Activated CD4-positive, alpha-beta T cell treated with anti-CD3 and anti-CD28 coated beads for 36 hours (primary cell): ENCODE results near the gene ATPAF1. TPM values are rescaled to one million over a fixed set of nuclear protein-coding genes. Genes with fewer than 3 reads are reported as not detected.

Experiments
- ATAC-seq: fragments of 200-7000 bp; cut with Tn5 transposase; one replicate; pipeline ENCODE4 v1.10.0; 2021; ENCODE audit warnings: mild to moderate bottlenecking, moderate library complexity
- CTCF ChIA-PET: fragments of 350-600 bp; sonication (Branson Sonifier 250); formaldehyde crosslinking; loops from one replicate; lab custom pipeline; 2021; ENCODE audit warnings: antibody characterized with exemption; lab: Charles Lee
- POLR2A ChIA-PET: fragments of 350-600 bp; sonication (Branson Sonifier 250); formaldehyde crosslinking; loops from one replicate; lab custom pipeline; 2021; ENCODE audit warnings: antibody characterized with exemption, inconsistent platforms; lab: Charles Lee
- DNase-seq: peaks from one replicate; pipeline ENCODE4 v3.0.0-alpha.2; 2020
- H3K27ac Mint-ChIP-seq: one replicate; pipeline ENCODE4 v1.8.0; 2021; ENCODE audit warnings: mixed read lengths
- H3K27me3 Mint-ChIP-seq: one replicate; pipeline ENCODE4 v1.8.0; 2021; ENCODE audit warnings: mixed read lengths
- H3K36me3 Mint-ChIP-seq: one replicate; pipeline ENCODE4 v1.8.0; 2021; ENCODE audit warnings: low read depth, mixed read lengths
- H3K4me1 Mint-ChIP-seq: one replicate; pipeline ENCODE4 v1.8.0; 2021; ENCODE audit warnings: mixed read lengths
- H3K4me3 Mint-ChIP-seq: one replicate; pipeline ENCODE4 v1.8.0; 2021; ENCODE audit warnings: mild to moderate bottlenecking, moderate library complexity, mixed read lengths
- H3K9me3 Mint-ChIP-seq: one replicate; pipeline ENCODE4 v1.8.0; 2021; ENCODE audit warnings: low read depth, mixed read lengths
- intact Hi-C, 2 experiments: fragments of 100-400 bp; cut with DNase I in 1 of 2; cut with micrococcal nuclease in 1 of 2; formaldehyde crosslinking; loops; one replicate each; pipeline versions ENCODE4 v1.14.2 to v1.15.1; 2022 to 2024; cut with DNase I, micrococcal nuclease
- total RNA-seq, 2 experiments: library from RNA; stranded (reverse); gene quantifications; one replicate each; pipeline ENCODE4 v1.2.3, GENCODE V29; 2021

Gene ATPAF1
- total RNA-seq, 2 experiments from 2014 or later, result 46.1 to 48.5 TPM

DNA sequence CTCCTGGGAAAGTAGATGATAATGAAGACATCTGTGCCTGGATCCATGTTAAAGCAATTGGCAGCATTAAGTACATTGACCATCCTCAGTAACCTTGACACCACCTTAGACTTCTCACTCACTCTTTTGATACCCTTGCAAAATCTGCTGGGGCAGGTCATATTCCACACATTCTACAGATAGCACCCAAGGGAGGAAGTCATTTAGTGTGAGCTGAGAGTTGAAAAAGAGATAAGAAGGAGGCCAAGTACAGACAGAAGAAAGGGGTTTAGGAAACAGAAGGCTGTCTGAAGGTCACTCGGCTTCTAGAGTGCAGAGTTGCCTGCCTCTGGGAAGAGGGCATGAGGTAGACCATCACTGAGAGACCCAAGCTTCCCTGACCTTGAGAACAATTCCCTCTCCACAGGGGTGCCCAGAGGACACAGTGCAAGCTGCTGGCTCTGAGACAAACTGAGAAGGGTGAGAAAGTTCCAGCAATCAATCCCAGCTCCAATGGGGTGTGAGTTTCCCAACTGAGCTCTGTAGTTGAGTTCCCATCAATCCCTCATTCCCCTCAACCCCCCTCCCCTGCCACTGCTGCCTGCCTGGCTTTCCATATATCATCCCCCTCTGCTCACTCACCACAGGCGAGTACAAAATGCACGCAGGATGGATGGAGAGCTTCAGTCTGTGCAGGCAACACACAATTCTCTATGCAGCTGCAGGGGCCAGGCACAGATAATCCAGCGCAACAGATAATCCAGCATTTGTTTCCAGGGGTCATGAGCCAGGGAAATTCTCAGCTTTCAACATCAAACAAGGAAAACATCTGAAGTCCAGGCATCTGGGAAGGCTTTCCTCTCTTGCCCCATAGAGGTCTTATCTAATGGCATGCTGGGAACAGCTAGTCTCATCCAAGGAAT, 44.2 kb downstream of the ATPAF1 start:
- no peak for DNase-seq
- CTCF ChIA-PET, result interaction anchor here (0.6 to 1.4 kb wide), 4 partner anchors 96 to 548 kb away, joined by 3 read pairs; no protein-coding TSS in a partner anchor

DNA sequence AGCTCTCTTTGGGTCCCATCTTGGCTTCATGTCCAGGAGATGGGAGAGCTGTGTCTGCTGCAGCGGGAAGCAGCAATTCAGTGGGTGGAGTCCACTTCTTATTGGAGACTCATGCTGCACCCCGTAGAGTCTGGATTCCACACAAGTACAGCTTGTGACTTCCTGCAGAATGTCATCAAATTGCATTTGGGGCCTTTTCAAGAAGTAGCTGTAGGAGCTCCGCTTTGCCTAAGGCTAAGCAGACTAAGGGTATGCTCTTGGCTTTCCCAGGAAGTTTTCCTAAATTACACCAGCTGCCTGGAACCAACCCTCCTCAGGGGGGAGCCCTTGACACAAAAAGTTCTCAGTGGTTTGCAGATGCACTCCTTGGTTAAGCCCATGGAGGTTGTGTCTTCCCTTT, 45.8 kb downstream of the ATPAF1 start:
- Mint-ChIP-seq H3K27me3 (no peaks in the 10 kb centered on the region), H3K9me3 (no peaks in the 10 kb centered on the region), H3K36me3 (no peaks in the 10 kb centered on the region), H3K4me3 (no peak overlapping the region), H3K27ac (no peak overlapping the region), H3K4me1 (peaks cover 1% of the 10 kb centered on the region)
- POLR2A ChIA-PET, result no interaction called here
- intact Hi-C loops, result no loop called here
- ATAC-seq (no peak), DNase-seq (peak; percentile 40)
- CTCF ChIA-PET, result interaction anchor here (0.6 to 1.4 kb wide), 2 partner anchors 9 to 103 kb away, joined by 3 to 5 read pairs; no protein-coding TSS in a partner anchor

More for the DNA sequence above, 44.2 kb downstream of the ATPAF1 start:
- ATAC-seq, result no peak
- H3K9me3 Mint-ChIP-seq, result no peaks in the 10 kb centered on the region
- intact Hi-C loops, result no loop called here
- H3K27ac Mint-ChIP-seq, result no peak overlapping the region
- H3K4me1 Mint-ChIP-seq, result no peaks in the 10 kb centered on the region
- no peaks in the 10 kb centered on the region for H3K36me3 Mint-ChIP-seq
- no peaks in the 10 kb centered on the region for H3K27me3 Mint-ChIP-seq
- POLR2A ChIA-PET, result interaction anchor here (1.5 kb wide), 1 partner anchor 20 kb away, joined by 3 read pairs; the partner anchor contains the start of gene MKNK1
- H3K4me3 Mint-ChIP-seq, result no peak overlapping the region

DNA sequence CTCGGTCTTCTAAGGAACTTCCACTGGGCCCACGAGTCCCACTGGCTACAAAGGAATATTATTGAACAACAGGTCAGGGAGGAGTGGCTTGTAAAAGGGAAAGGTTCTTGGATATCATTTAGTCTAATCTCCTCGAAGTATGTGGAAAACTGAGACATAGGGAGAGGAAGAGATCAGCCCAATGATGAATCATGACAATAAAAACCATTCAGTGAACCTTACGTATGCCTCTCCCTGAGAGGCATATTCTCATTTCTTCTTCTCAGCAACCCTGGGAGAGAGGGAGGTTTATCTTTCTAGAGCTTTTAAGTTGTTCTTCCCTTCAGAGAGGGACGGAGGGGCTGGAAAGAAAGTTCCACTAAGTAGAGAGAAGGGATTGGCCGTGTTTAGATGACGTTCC, 46.2 kb downstream of the ATPAF1 start:
- POLR2A ChIA-PET, result no interaction called here
- ATAC-seq (no peak), DNase-seq (no peak)
- H3K36me3 Mint-ChIP-seq, result no peaks in the 10 kb centered on the region
- H3K4me1 Mint-ChIP-seq, result peaks cover 5% of the 10 kb centered on the region
- H3K9me3 Mint-ChIP-seq, result no peaks in the 10 kb centered on the region
- H3K4me3 Mint-ChIP-seq, result no peak overlapping the region
- no peak overlapping the region for H3K27ac Mint-ChIP-seq
- CTCF ChIA-PET, result interaction anchor here (0.6 to 1.4 kb wide), 2 partner anchors 8 to 103 kb away, joined by 3 to 5 read pairs; no protein-coding TSS in a partner anchor
- H3K27me3 Mint-ChIP-seq, result no peaks in the 10 kb centered on the region
- intact Hi-C loops, result no loop called here

DNA sequence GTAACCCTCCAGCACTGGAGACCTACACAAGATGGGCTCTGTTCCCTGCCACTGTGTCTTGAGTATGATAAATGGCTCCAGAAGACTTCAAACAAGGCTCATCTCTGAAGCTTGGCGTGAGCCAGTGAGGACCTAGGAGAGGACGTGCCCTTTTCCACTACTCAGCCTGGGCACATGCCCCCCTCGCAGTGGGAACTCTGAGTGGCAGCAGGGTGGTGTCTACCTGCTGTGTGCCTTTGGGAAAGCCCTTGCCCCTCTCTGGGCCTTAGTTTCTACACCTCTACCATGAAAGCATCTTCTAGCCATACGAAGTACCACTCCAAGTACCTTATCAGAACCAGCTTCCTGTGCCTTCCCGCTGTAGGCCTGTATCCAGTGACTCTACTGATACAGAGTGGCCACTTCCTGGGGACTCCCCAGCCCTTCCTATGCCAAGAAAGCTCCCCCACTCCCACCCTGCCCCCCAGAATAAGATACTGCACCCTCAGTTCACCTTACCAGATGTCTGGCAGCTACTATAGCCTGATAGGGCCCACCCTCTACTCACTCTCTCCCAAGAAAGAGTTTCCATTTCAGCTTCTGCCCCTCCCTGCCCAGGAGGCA, 48.4 kb downstream of the ATPAF1 start:
- Mint-ChIP-seq H3K9me3 (no peaks in the 10 kb centered on the region), H3K4me1 (peaks cover 20% of the 10 kb centered on the region), H3K36me3 (no peaks in the 10 kb centered on the region), H3K27ac (no peak overlapping the region), H3K27me3 (no peaks in the 10 kb centered on the region), H3K4me3 (no peak overlapping the region)
- no peak for ATAC-seq
- intact Hi-C loops, result loop anchor here (5.0 kb wide), 2 partner anchors 48 to 98 kb away; partner anchors contain the start of genes ATPAF1 (in 2 of the 2) and EFCAB14 (in 1 of the 2)
- no peak for DNase-seq
- POLR2A ChIA-PET, result no interaction called here
- CTCF ChIA-PET, result interaction anchor here (0.9 to 1.2 kb wide), 2 partner anchors 41 to 173 kb away, joined by 3 to 5 read pairs; no protein-coding TSS in a partner anchor

DNA sequence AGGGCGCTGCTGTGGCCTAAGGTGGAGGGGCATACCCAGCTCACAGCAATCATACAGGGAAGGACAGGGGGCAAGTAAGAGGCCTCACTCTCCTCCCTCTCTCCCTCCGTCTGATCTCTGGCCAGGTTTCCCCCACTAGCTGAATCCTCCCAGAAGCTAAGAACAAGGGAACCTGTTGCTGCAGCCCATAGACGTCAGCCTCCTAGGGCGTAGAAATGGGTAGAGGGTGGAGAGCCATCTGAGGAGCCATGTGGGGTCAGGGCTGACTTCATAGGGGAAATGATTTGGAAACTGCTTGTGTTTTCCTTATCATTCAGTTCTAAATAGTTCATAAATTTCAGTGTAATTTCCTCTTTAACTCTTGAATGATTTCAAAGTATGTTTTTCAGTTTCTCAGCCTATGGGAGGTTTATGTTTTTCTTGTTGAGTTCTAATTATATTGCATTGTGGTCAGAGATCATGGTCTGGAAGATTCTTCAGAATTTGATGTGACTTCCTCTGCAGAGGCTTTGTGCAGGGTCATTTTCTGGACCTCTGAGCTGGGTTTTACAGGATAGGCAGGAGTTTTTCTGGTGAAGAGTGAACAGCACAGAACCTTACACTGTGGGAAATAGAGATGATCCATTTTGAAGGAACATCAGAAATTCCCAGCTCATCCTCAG, 49.3 kb downstream of the ATPAF1 start:
- Mint-ChIP-seq H3K9me3 (no peaks in the 10 kb centered on the region), H3K4me1 (peaks cover 29% of the 10 kb centered on the region), H3K27me3 (no peaks in the 10 kb centered on the region), H3K36me3 (no peaks in the 10 kb centered on the region), H3K4me3 (no peak overlapping the region), H3K27ac (no peak overlapping the region)
- intact Hi-C loops, result loop anchor here (5.0 kb wide), 2 partner anchors 48 to 98 kb away; partner anchors contain the start of genes ATPAF1 (in 2 of the 2) and EFCAB14 (in 1 of the 2)
- ATAC-seq, result no peak
- DNase-seq, result no peak
- ChIA-PET POLR2A (no interaction called here), CTCF (interaction anchor here (0.7 to 5.6 kb wide), 3 partner anchors 9 to 42 kb away, joined by 3 to 47 read pairs (median 3); partner anchors contain the start of gene MKNK1)

DNA sequence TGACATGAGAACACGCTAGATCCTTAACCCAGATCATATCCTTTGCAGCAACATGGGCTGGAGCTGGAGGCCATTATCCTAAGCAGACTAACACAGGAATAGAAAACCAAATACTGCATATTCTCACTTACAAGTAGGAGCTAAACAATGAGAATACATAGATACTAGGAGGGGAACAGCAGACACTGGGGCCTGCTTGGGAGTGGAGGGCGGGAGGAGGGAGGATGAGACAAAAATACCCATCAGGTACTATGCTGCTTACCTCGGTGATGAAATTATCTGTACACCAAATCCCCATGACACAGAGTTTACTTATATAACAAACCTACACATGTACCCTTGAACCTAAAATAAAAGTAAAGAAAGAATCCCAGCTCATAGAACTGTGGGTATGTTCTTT, 50.3 kb downstream of the ATPAF1 start:
- Mint-ChIP-seq H3K4me1 (peaks cover 39% of the 10 kb centered on the region), H3K36me3 (peaks cover 2% of the 10 kb centered on the region), H3K4me3 (peak overlapping the region; percentile 87), H3K9me3 (no peaks in the 10 kb centered on the region), H3K27me3 (no peaks in the 10 kb centered on the region), H3K27ac (no peak overlapping the region)
- DNase-seq (no peak), ATAC-seq (no peak)
- intact Hi-C loops, result loop anchor here (5.0 kb wide), 2 partner anchors 49 to 99 kb away; partner anchors contain the start of genes ATPAF1 (in 2 of the 2) and EFCAB14 (in 1 of the 2)
- ChIA-PET CTCF (interaction anchor here (0.7 to 5.6 kb wide), 3 partner anchors 8 to 70 kb away, joined by 3 to 47 read pairs (median 5); partner anchors contain the start of gene MKNK1), POLR2A (no interaction called here)

DNA sequence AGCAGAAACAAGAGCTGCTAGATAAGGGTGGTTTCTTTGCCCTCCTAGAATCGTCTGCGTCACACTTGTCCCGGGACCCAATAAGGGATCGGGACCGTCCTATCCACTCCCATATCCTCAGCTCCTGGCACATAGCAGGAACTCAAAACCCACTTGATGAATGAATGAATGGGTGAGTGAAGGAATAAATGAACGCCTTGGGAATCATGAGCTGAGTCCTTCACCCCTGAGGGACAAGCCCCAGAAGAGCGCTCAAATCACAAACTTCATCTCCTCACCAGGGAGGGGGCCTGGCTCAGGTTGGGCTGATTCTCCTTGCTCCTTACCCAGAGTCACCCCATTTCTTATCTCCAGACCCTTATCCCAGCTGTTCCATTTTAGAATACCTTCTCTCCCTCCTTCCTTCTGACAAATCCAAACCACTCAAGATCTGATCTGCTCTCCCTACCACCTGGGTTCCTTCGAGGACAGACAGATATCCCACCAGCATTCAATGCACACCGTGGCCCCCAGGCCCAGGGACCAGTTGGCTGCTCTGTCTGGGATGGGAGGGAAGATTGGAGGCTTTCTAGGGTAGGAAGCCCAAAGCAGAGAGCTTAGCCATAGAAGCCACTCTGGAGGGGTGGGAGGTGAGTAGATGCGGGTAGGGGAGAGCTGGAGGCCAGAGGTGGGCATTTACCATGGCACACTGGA, 50.9 kb downstream of the ATPAF1 start:
- peaks cover 41% of the 10 kb centered on the region for H3K4me1 Mint-ChIP-seq
- CTCF ChIA-PET, result interaction anchor here (1.0 to 5.6 kb wide), 2 partner anchors 12 to 69 kb away, joined by 5 to 47 read pairs; partner anchors contain the start of gene MKNK1
- H3K4me3 Mint-ChIP-seq, result peak overlapping the region; percentile 87
- no peaks in the 10 kb centered on the region for H3K27me3 Mint-ChIP-seq
- H3K36me3 Mint-ChIP-seq, result peaks cover 2% of the 10 kb centered on the region
- ATAC-seq (no peak), DNase-seq (no peak)
- peak overlapping the region; percentile 82 for H3K27ac Mint-ChIP-seq
- intact Hi-C loops, result loop anchor here (5.0 kb wide), 2 partner anchors 50 to 100 kb away; partner anchors contain the start of genes ATPAF1 (in 2 of the 2) and EFCAB14 (in 1 of the 2)
- no peaks in the 10 kb centered on the region for H3K9me3 Mint-ChIP-seq
- POLR2A ChIA-PET, result interaction anchor here (0.9 to 2.6 kb wide), 2 partner anchors 13 to 38 kb away, joined by 3 to 19 read pairs; partner anchors contain the start of gene MKNK1

DNA sequence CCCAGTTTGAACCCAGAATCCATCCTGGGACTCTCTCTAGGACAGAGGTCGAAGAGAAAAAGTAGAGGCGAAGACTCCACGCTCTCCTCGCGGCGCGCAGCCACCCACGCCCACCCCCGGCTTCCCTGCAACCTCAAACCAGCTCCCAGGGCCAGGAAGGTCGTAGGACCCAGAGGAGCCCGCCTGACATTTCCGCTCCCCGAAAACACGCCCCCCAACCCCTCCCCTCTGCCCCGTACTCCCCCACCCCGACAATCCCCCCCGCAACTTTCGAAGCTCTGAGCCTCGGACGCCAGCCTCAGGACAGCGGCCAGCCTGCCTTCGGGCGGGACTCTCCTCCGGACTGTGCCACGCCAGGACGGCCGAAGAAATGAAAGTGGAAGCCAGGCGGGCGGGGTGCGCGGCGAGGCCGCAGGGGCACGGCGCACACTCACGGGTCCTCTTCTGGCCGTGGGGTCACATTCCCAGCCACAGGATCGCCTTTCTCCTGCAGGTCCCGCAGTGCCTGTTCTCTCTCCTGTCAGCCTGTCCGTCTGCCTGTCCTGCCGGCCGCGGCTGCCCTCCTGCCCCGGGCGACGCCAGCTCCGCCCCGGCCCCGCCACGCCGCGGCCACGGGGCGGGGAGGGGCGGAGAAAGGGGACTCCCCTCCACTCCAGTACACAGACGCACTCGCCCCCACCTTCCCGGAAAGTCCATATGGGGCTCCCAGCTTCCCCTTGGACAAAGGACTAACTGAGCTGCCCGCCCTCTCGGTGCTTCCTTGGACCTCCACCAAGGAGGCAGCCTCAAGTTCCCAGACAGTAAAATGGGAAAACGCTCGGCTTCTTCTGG, 51.7 kb downstream of the ATPAF1 start, which contains the start of gene MOB3C:
MOB3C (minus strand) TSS at position 535 of the 831 bp plus-strand sequence. CDS start 3,490 bp downstream, outside the sequence.
- Mint-ChIP-seq H3K27me3 (no peaks in the 10 kb centered on the region), H3K4me3 (peak within 1 kb of the TSS; percentile 87), H3K4me1 (peaks cover 41% of the 10 kb centered on the region), H3K36me3 (peaks cover 3% of the 10 kb centered on the region), H3K27ac (peak within 1 kb of the TSS; percentile 89), H3K9me3 (no peaks in the 10 kb centered on the region)
- peak; percentile 62 for ATAC-seq
- intact Hi-C loops, result loop anchor here (1.0 to 5.0 kb wide), 6 partner anchors 12 to 108 kb away; partner anchors contain the start of genes ATPAF1 (in 2 of the 2), EFCAB14 (in 2 of the 2) and MKNK1 (in 2 of the 2)
- DNase-seq, result peak; percentile 73
- POLR2A ChIA-PET, result interaction anchor here (0.9 to 2.6 kb wide), 2 partner anchors 12 to 37 kb away, joined by 3 to 19 read pairs; partner anchors contain the start of gene MKNK1
- CTCF ChIA-PET, result interaction anchor here (0.6 to 5.6 kb wide), 2 partner anchors 11 to 40 kb away, joined by 3 to 47 read pairs; partner anchors contain the start of gene MKNK1

DNA sequence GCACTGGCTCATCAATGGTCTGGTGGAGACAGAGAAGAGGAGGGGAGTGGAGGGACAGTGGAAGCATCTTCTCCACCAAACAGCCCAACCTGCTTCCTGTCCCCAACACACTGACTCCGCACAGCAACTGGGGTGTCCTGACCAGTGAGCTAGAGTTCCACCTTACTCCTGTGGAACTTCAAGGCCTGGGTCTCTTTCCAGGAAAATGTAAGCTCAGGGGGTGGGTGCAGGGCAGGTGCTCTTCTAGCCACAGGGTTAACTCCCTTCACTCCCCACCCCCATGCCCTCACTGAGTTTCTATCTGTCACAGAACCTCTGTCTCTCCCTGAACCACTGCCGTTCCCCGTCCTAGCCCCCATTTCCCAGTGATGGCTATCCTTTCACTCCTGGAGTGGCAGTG, 52.4 kb downstream of the ATPAF1 start:
- H3K4me3 Mint-ChIP-seq, result peak overlapping the region; percentile 87
- intact Hi-C loops, result loop anchor here (1.0 to 5.0 kb wide), 6 partner anchors 11 to 109 kb away; partner anchors contain the start of genes ATPAF1 (in 2 of the 2), EFCAB14 (in 2 of the 2) and MKNK1 (in 2 of the 2)
- peaks cover 47% of the 10 kb centered on the region for H3K4me1 Mint-ChIP-seq
- H3K36me3 Mint-ChIP-seq, result peaks cover 4% of the 10 kb centered on the region
- peak; percentile 33 for ATAC-seq
- ChIA-PET CTCF (interaction anchor here (1.0 to 5.6 kb wide), 2 partner anchors 11 to 169 kb away, joined by 4 to 47 read pairs; partner anchors contain the start of gene MKNK1), POLR2A (interaction anchor here (2.6 kb wide), 1 partner anchor 12 kb away, joined by 19 read pairs; the partner anchor contains the start of gene MKNK1)
- no peaks in the 10 kb centered on the region for H3K9me3 Mint-ChIP-seq
- H3K27ac Mint-ChIP-seq, result peak overlapping the region; percentile 89
- H3K27me3 Mint-ChIP-seq, result no peaks in the 10 kb centered on the region
- peak; percentile 39 for DNase-seq
